ENCODE measurements around the gene CCDC188. TPM values are rescaled to one million over a fixed set of nuclear protein-coding genes. Genes with fewer than 3 reads are reported as not detected.

CCDC188 gene
- total and polyA plus RNA-seq, 9 of the 15 experiments (the other 6 are each of a cell fraction or from before 2014, with no cell fraction given) = not detected

- TF ChIP-seq MNT (conservative IDR thresholded peaks at IDR 0.05) (peak in 1 of 2 experiments; percentile 75; a peak in 2 of 4 replicates), TEAD1 (CRISPR knock-in tag; IDR thresholded peaks at IDR 0.05) (peak in 1 of 2 experiments; percentile 66; a peak in 1 of 4 replicates), SNRNP70 (optimal IDR thresholded peaks at IDR 0.05; ENCODE audit: low read depth, low read length) (no peak), MXD1 (CRISPR knock-in tag; IDR thresholded peaks at IDR 0.05; ENCODE audit: borderline replicate concordance, poor library complexity, severe bottlenecking) (no peak), ZNF280B (CRISPR knock-in tag; IDR thresholded peaks at IDR 0.05) (0 out of 2 replicates have a peak, but pooled peaks have one; percentile 52), NR2F6 (CRISPR knock-in tag; IDR thresholded peaks at IDR 0.05) (0 out of 2 replicates have a peak, but pooled peaks have one; percentile 77), GABPA (tag; conservative IDR thresholded peaks at IDR 0.05; ENCODE audit: low read depth) (no peak), BRF1 (IDR thresholded peaks at IDR 0.05; ENCODE audit: borderline replicate concordance, extremely low read depth, insufficient read length) (no peak), RNF2 (IDR thresholded peaks at IDR 0.05) (no peak), BDP1 (IDR thresholded peaks at IDR 0.05; ENCODE audit: insufficient read depth, insufficient read length) (no peak), ARID3A (IDR thresholded peaks at IDR 0.05; ENCODE audit: borderline replicate concordance, low read depth, low read length) (no peak), ZNF518B (CRISPR knock-in tag; IDR thresholded peaks at IDR 0.05) (no peak), ZNF217 (CRISPR knock-in tag; IDR thresholded peaks at IDR 0.05) (no peak)
Measured at GRCh38 chr22:20130731-20131596, 19.9 kb downstream of the CCDC188 start (continued).
